Stimulated activated CD8-positive, alpha-beta memory T cell treated with anti-CD3 and anti-CD28 coated beads, Interleukin-4, amount 100 ng/mL, for 24 hours (primary cell): Measurements from ENCODE around the gene GABRB3.

Experiments
- DNase-seq: peaks from one replicate; pipeline ENCODE4 v3.0.0-alpha.2; 2020; ENCODE audit warnings: low read depth

GABRB3 gene

DNA sequence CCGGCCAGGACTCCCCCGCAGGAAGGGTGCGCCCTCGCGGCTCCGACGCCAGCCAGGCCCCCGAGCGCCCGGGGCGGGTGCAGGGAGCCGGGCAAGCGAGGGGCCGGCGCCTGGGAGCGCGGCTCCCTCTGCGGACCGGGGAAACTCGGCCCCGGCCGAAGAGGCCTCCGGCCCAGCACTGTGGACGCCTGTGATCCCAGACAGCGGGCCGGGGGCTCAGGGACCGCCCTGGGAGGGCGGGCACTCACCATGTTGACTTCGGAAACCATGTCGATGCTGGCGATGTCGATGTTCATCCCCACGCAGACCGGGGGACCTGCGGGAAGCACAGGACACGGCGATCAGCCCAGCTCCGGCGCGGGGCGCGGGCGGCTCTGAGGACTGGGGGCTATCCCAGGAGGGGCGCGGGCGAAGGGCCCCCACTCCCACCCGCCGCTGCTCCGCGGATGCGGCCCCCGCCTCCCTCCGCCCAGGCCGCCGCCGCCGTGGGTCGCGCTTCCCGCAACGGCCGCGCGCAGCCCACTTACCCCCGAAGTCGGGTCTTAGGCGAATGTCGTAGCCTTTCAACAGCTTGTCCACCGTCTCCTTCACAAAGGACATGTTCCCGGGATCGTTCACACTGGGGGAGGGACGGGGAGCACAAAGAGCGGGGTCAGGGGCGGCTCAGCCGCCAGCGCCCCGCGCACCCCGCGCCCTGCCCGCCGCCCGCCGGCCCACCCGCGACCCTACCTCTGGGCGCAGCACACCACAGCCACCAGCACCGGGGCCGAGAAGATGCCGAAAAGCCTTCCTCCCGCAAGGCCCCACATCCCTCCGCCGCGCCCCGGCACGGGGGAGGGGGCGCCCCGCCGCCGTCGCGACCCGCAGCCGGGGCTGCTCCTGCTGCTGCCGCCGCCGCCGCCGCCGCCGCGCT is at the start of gene GABRB3:
Gene GABRB3 (minus strand): TSS at position 913 of the 913 bp plus-strand sequence.
- DNase-seq: no peak

DNA sequence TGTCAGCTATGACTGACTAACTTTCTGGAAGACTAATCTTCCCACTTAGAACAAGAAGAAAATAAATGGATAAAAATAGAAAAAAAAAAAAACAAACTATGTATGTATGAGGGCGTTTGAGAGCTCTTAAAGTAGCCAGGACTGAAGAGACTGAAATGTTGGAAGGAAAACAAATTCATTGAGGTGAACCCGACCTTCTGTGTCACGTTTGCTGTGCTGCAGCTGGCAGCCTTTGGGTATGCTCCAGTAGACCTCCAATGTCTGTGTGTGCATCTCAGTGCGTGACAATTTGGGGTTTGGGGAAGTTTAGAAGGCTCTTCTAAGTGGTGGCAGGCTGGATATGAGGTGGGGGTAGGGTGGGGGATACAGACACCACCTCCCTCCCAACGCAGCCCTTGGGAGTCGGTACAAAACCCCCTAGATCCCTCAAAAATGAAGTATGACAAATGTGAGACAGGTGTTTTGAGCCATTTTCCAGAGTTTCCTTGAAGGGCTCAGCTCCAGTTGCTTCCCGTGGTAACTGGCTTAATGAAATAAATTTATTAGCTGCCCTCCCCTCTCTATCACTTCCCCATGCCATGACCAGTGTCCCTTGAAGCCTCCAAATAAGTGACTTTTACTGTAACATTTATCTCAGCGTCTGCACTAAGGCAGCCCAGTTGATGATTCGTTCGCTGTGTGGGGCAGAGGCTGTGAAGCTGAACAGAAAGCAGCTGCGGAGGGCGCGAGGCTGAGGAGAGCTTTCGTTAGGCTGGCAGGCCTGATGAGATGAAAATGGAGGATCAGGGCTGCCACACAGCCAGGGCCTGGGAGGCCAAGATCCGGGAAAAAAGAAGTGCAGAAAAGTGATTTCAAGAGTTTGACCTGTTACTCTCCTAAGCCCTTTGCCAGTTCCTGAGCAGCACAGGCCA is 34.9 kb upstream of the GABRB3 start:
- DNase-seq: no peak

DNA sequence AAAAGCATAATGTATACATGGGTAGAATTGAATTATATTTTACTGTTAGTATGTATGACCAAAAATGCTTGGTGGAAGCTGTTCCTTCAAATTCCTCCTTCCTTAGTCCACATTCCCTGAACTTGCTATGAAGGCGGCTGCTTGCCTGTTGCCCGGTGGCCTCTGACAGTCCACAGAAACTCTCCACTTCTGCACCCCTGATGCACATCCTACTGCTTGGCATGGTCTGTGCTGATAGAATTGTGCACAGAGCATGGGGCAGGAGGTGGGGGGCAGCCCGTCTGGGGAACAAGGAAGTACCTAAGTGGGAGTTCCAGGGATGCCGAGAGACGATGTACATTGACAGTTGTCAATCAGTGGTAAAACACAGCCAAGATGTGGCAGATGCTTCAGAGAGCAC is 33.7 kb upstream of the GABRB3 start:
- no peak for DNase-seq

DNA sequence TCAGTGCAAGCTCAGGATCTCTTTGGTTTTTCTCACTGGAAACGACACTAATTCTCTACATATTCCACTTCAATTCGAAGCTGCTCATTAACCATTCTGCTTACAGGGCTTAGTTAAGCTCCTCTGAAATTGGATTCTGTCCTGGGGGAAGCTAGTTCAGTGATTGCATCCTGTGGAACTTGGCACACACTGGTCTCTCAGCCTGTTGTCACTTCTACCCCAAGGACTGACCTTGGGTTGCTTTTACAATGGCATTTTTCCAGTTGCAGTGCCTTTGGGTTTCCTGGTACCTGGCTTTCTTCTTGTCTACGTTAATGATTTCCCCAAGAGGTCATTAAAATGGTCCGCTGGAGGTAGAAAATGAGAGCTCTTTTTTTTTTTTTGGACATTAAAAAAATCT is 33.3 kb upstream of the GABRB3 start:
- DNase-seq: no peak

DNA sequence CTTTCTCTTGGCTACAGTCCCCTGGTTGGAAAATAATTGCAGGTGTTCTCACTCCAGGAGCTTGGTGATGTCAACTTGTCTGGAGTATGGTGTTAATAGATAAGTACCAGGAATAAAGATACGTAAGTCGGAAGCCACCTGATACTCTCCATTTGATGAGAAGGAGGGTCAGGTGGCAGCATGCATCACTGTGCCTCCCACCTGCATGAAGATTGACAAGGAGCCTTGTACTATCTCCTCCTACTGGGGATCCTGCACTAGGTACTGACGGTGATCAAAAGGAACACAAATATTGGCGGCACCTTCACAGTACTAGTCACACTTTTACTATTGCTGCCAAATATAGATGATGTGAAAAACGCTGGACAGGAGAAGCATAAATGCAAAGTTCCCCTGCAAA is 32.6 kb upstream of the GABRB3 start:
- DNase-seq: no peak

DNA sequence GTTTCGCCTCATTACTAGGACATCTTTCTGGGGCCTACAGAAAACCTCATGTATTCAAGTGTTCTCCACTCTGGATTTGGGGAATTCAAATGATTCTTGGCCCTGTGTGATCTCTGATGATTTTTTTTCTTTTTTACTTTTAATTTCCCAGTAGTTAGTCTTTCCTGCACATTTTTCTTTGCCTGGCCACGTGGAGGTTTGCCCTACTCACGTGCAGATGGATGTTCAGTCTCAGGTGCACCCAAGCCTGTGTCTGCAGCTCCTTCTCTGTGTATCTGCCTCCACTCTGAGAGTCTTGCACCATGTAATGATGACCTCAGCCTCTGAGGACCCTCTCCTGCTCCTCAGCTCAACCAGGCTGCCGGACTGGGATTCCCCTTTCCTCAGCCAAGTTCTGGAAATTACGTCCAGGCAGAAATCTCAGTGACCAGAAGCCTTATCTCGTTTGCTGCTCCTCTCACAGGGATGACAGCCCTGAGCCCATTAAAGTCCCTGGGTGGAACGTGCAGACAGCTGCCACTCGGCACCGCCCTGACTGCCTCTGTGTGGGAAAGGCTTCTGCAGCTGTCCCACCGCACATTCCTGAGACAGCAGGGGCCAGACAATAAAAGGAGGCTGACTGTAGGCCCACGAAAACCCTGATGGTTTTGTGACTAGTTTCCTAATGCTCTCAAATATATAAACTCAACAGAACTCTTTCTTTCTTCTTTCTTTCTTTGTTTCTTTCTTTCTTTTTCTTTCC is 31.4 kb upstream of the GABRB3 start:
- DNase-seq: no peak

DNA sequence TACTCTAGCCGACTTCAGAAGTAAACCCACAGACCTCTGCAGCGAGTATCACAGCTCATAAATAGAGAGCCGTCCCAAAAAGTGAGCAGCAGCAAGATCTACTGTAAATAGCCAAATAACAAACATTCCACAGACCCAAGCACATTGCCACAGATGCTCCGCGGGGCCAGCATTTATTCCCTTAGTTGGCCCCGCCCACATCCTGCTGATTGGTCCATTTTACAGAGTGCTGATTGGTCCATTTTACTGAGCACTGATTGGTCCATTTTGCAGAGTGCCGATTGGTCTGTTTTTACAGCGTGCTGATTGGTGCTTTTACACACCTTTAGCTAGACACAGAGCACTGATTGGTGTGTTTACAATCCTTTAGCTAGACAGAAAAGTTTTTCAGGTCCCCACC is 17.3 kb upstream of the GABRB3 start:
- no peak for DNase-seq

DNA sequence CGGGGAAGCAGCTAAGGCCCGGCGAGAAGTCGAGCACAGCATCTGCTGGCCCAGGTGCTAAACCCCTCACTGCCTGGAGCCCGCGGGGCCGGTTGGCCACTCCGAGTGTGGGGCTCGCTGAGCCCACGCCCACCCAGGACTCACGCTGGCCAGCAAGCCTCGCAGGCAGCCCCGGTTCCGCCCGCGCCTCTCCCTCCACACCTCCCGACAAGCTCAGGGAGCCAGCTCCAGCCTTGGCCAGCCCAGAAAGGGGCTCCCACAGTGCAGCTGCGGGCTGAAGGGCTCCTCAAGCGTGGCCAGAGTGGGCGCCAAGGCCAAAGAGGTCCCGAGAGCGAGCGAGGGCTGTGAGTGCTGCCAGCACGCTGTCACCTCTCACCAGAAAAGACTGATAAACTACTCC is 8.9 kb upstream of the GABRB3 start:
- no peak for DNase-seq

DNA sequence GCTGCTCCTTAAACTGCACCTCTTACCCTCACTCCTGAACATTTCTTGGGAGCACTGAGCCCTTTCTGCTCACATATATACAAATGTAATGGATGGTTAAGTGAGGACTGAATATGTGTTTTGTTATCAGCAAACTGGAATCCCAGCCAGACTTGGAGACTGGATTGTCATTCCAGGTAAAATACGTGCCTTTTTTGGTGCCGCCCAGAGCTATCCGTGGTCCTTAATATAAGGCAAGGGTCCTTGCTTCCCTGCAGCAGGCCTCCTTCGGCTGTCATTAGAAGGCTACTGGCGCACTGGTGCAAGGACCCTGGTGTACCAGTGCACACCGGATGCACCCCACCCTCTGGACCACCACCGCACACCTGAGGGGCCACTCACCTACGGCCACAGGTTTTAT is 1.1 kb upstream of the GABRB3 start:
- DNase-seq: no peak

DNA sequence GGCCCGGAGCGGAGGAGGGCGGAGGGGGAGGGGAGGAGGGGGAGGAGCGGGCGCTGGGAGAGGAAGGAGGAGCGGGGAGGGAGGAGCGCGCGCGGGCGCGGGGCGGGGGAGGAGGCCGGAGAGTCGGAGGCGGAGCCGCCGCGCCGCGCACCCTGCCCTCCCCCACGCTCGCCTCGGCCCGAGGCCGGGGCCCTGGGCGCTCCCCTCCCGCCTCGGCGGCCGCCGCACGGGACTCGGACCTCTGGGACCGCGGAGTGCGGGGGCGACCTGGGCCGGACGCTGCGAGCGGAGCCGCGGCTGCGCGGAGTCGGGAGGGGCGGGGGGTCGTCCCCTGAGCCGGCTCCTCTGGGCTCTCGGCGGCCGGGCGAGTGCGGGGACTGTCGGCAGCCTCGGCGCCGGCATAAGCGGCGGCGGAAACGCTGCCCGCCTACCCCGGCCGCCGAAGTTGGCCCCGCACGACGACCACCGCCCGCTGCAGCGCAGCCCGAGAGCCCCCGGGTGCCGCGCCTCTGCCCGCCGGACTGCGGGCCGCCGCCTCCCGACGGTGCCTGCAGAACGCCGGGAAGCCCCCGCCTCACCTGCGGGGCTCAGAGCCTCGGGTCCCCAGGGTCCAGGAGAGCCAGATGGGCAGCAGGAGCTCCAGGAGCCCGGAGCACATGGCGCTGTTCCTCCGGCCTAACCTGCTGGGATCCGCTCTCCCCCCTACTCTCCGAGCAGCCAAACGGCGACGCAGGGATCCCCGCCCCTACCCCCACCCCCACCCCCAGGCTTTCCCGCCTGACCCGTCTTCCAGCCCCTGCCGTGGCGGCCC is 406 bp upstream of the GABRB3 start:
- no peak for DNase-seq

DNA sequence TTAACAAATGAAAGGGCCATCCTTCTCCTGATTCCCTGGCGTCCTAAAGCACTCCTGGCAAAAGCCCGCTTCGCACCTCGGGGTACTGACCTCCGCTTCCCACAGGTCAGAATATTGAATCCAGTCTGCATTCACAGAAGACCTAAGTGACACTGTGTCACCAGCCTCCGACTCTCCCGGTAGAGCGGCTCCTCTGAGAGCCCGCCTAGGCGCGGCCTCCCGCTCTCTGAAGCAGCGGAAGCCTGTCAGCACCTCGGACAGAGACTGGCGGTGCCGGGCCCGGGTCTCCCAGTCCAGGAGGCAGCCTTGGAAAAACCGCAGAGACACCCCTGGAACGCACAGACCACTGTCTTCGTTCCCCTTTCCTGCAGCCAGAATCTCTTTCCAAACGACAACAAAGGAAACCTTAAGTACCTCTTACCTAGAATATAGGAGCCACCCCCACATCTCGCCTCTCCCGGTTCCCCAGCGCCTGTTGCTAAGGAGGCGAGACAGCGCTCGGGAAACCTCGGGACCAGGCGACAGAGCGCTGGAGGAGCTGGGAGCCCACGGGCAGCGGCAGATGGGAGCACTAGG is 1.2 kb downstream of the GABRB3 start:
- no peak for DNase-seq

DNA sequence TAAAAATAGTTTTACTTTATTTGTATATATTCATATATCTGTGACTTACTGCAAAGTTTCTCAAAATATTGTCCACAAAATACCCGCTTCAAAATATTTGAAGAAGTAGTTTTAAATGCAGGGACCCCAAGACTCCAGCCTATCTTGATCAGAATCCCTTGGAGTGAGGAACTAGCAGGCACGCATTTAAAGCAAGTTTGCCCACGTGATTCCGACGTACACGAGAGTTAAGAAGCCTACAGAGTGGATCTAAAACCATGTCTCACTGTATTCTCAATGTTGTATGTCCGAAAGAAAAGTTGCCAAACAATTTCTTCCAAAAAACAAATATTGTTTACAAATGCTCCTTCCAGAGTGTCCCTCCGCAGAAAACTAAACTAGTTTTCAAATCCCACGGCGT is 1.7 kb downstream of the GABRB3 start:
- no peak for DNase-seq

DNA sequence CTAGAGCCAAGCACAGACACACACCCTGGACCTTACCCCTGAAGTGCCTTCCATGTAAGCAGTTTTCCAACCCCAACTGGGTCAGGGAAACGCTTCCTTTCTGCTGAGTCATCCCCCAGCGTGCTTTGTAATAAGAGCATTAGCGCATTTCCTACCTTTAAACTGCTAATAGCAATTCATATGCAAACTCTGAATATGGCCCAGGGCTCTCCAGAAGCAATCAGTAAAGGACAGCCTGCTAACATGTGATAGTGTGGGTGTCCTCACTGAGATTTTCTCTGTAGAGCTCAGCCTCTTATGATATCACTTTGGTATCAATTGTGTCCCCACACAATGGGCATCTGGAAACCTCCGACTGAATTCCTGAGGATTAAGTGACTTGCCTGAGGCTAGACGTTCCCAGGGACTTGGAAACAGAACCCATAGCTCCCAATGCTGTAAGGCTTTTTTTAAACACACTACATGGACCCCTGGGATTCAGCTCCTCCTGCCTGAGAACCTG is 5.6 kb downstream of the GABRB3 start:
- DNase-seq: no peak

DNA sequence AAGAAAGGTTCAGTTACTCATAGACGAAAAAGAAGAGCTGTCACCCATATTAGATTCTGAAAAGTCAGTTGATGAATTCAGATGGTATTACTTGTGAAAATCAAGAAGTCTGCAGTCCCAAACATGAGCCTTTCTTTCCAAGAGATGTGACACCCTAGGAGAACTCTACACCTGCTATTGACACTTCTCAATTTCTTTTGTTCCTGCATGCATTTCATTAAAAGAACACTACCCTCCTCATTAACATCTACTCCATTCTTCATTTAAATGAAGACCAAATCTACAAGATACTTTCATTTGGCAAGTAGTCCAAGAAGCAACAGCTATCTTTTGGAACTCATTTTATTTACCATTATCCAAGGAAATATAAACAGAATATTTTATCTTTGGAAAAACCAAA is 6.6 kb downstream of the GABRB3 start:
- no peak for DNase-seq

DNA sequence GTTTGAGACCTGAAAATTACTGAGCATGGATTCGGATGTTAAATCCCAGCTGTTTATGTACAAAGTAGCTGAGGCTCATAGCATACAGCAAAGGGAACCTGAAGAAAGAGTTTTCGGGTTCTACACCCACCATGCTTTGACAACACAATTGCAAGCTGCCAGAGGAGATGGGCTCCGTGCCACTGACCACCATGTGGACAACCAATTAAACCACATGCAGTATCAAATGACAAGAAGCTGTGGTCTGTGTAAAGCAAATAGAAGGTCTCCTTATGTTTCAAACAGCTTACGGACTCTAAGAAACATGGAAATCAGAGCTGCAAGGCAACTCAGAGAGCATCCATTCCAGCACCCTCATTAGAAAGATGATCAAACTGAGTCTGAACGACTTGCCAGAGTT is 12.9 kb downstream of the GABRB3 start:
- DNase-seq: no peak

DNA sequence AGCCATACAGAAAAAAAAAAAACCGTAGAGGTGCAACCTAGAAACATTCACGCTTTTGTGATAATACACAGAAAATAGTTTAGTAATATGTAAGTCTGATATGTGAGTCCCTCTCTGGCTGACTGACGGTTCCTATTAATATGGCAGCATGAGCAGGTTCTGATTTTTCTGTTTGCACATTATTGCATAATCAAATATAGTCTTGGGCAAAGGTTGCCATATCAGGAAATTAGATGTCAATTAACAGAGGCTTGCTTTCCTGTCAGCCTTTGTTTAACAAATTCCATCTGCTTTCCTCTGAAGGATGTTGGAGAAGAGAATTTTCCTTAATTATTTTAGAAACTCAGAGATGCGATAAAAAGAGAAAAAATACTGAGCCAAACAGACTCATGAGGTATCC is 14.8 kb downstream of the GABRB3 start:
- no peak for DNase-seq

DNA sequence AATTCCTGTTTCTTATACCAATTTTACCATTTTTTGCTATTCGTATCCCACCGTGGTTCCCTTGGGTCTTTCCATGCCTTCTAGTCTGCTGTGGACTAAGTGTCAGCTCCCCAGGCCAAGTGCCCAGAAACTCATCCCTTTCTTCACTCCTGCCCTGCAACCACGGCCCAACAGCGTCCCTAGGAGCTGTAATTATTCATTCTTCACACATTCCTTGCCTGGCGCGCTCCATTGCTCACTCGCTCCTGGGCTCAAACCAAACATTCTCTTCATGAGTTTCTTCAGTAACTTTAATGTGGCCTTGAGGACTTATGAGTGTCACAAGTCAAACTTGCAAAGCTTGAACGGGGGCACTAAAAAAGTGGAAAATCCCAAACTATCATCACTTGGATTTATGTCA is 15.7 kb downstream of the GABRB3 start:
- no peak for DNase-seq

DNA sequence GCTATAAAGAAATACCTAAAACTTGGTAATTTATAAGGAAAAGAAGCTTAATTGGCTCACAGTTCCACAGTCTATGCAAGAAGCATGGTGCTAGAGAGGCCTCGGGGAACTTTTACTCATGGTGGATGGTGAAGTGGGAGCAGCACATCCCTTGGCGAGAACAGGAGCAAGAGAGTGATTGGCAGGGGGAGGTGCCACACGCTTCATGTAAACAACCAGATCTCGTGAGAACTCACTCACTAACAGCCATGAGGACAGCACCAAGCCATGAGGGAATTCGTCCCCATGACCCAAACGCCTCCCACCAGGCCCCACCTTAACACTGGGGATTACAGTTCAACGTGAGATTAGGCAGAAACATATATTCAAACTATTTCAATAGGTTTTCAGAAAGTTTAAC is 28.0 kb downstream of the GABRB3 start:
- no peak for DNase-seq

DNA sequence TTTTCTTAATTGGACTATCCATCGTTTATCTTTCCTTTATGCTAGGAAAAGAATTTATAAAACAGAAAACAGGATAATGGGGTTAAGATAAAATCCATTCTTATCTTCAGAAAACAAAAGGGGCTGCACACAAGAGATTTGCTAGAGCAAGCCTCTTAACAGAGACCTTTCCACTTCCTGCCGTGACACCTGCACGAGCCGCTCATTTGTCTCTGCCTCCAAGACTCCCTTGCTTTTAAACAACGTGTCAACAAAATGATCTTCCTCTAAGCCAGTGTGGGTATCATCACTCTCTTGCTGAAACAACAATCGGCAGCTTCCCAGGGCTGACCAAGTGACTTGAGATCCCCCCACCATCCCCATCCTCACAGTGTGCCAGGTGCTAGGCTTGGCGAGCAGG is 33.1 kb downstream of the GABRB3 start:
- no peak for DNase-seq

DNA sequence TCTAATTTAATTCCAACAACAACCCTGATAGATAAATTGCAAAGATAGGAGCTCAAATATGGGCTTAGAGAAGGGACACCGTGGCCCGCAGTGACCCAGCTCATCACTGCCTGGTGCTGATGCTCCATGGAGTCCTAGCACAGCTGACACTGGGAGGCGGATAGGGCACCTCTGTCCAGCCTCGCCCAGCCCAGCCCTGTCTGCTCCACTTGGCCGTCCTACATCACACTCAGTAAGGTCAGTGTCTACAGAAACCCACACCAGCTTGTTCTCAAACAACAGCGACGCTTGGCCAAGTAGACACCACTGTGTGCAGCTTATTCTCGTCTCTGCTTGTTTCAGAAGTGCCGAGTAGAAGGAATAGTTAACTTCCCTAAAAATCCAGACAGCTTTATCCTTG is 33.9 kb downstream of the GABRB3 start:
- DNase-seq: no peak
